Measurements from ENCODE around the gene TRIM4.
A peak's percentile ranks its signal among the peaks of the same experiment; 100 is the strongest.
"Not testable (repeated sequence)": the region's sequence is repeated elsewhere in the genome, so short reads cannot be mapped to it uniquely, and the experiment has no call there.

The TRIM4 gene

GRCh38 chr7:99876491-99876890, 42.8 kb downstream of the TRIM4 start:
- H3K4me3 ChIP-seq (ENCODE audit: low read depth, low read length): no peak overlapping the region
- TF ChIP-seq KLF10 (tag by site-specific recombination; IDR thresholded peaks at IDR 0.05) (no peak), CTCF (tag by site-specific recombination; IDR thresholded peaks at IDR 0.05) (no peak), ZFP3 (tag by site-specific recombination; IDR thresholded peaks at IDR 0.05; ENCODE audit: low read depth) (no peak)
- ChIA-PET POLR2A (no interaction called here), CTCF (interaction anchor here (0.6 kb wide), 1 partner anchor 855 kb away, joined by 3 read pairs; no protein-coding TSS in a partner anchor)
- H3K9me3 ChIP-seq (ENCODE audit: control insufficient read depth, insufficient read depth, low read depth, low read length): no peaks in the 10 kb centered on the region
- H3K27ac ChIP-seq (ENCODE audit: extremely low read depth, low read depth, low read length): no peak overlapping the region
- H3K36me3 ChIP-seq (ENCODE audit: control insufficient read depth in 2 of 2, insufficient read depth in 1 of 2, low read length in 2 of 2): no peaks in the 10 kb centered on the region
- no peaks in the 10 kb centered on the region for H3K4me1 ChIP-seq (ENCODE audit: control insufficient read depth, insufficient read depth, low read length)

GRCh38 chr7:99868246-99868645, 51.1 kb downstream of the TRIM4 start:
- no peak overlapping the region for H3K27ac ChIP-seq (ENCODE audit: extremely low read depth, low read depth, low read length)
- no peaks in the 10 kb centered on the region for H3K9me3 ChIP-seq (ENCODE audit: control insufficient read depth, insufficient read depth, low read depth, low read length)
- ChIA-PET CTCF (interaction anchor here (0.7 kb wide), 1 partner anchor 49 kb away, joined by 3 read pairs; no protein-coding TSS in a partner anchor), POLR2A (no interaction called here)
- no peak for TF ChIP-seq ZNF518A (tag by site-specific recombination; conservative IDR thresholded peaks at IDR 0.05; ENCODE audit: low read depth)
- no peak for TF ChIP-seq ZNF311 (tag by site-specific recombination; IDR thresholded peaks at IDR 0.05; ENCODE audit: borderline replicate concordance)
- TF ChIP-seq ZNF19 (tag by site-specific recombination; IDR thresholded peaks at IDR 0.05; ENCODE audit: low read depth): no peak
- no peak for TF ChIP-seq ZBTB21 (tag by site-specific recombination; IDR thresholded peaks at IDR 0.05)
- no peak for TF ChIP-seq ZNF776 (tag by site-specific recombination; IDR thresholded peaks at IDR 0.05; ENCODE audit: borderline replicate concordance)
- no peak for TF ChIP-seq GLI4 (tag by site-specific recombination; IDR thresholded peaks at IDR 0.05)
- H3K4me3 ChIP-seq (ENCODE audit: low read depth, low read length): no peak overlapping the region
- no peaks in the 10 kb centered on the region for H3K4me1 ChIP-seq (ENCODE audit: control insufficient read depth, insufficient read depth, low read length)
- H3K36me3 ChIP-seq (ENCODE audit: control insufficient read depth in 2 of 2, insufficient read depth in 1 of 2, low read length in 2 of 2): no peaks in the 10 kb centered on the region

GRCh38 chr7:99867477-99867876, 51.9 kb downstream of the TRIM4 start:
- peak; percentile 79 for TF ChIP-seq ZNF146 (tag by site-specific recombination; IDR thresholded peaks at IDR 0.05)
- 0 out of 2 replicates have a peak, but pooled peaks have one; percentile 43 for TF ChIP-seq ZNF280D (tag by site-specific recombination; IDR thresholded peaks at IDR 0.05)
- H3K4me3 ChIP-seq (ENCODE audit: low read depth, low read length); H3K4me1 ChIP-seq (ENCODE audit: control insufficient read depth, insufficient read depth, low read length); H3K9me3 ChIP-seq (ENCODE audit: control insufficient read depth, insufficient read depth, low read depth, low read length); H3K27ac ChIP-seq (ENCODE audit: extremely low read depth, low read depth, low read length); H3K36me3 ChIP-seq (ENCODE audit: control insufficient read depth in 2 of 2, insufficient read depth in 1 of 2, low read length in 2 of 2); POLR2A ChIA-PET; CTCF ChIA-PET: not testable (repeated sequence)
